Ovary (tissue), 3 donors: ENCODE measurements around the gene PSMB7.

ENCODE experiments used
- EP300 ChIP-seq: sonication (generic); formaldehyde crosslinking; IDR thresholded peaks from one replicate; pipeline ENCODE4 v1.6.1; 2017; ENCODE audit warnings: antibody characterized with exemption
- POLR2A ChIP-seq: fragments of 450-650 bp; IDR thresholded peaks from one replicate; pipeline ENCODE4 v1.6.1; 2017; ENCODE audit warnings: antibody characterized with exemption, mild to moderate bottlenecking, moderate library complexity
- TF ChIP-seq, protein P1 (sequence below), 3 donors: fragments of 450-650 bp in 2 of 3; fragments of 200-600 bp in 1 of 3; IDR thresholded peaks; one replicate each; pipeline versions ENCODE4 v1.5.1 to v1.8.0; 2016 to 2022; ENCODE audit warnings: antibody characterized with exemption in 3 of 3, mild to moderate bottlenecking in 1 of 3
- donor health status: DM: no; HTN: no; CAD: no.

GRCh38 chr9:124328285-124328684 lies 87.0 kb downstream of the PSMB7 start:
- TF ChIP-seq POLR2A (no peak), EP300 (no peak)
- TF ChIP-seq, protein P1, sequence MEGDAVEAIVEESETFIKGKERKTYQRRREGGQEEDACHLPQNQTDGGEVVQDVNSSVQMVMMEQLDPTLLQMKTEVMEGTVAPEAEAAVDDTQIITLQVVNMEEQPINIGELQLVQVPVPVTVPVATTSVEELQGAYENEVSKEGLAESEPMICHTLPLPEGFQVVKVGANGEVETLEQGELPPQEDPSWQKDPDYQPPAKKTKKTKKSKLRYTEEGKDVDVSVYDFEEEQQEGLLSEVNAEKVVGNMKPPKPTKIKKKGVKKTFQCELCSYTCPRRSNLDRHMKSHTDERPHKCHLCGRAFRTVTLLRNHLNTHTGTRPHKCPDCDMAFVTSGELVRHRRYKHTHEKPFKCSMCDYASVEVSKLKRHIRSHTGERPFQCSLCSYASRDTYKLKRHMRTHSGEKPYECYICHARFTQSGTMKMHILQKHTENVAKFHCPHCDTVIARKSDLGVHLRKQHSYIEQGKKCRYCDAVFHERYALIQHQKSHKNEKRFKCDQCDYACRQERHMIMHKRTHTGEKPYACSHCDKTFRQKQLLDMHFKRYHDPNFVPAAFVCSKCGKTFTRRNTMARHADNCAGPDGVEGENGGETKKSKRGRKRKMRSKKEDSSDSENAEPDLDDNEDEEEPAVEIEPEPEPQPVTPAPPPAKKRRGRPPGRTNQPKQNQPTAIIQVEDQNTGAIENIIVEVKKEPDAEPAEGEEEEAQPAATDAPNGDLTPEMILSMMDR (IDR thresholded peaks at IDR 0.05) = no peak
